Measurements from ENCODE around the gene SHANK3. TPM values are rescaled to one million over a fixed set of nuclear protein-coding genes. Genes with fewer than 3 reads are reported as not detected.

Gene SHANK3
- total and polyA plus RNA-seq, 2 experiments from 2014 or later: 0.52 to 4.9 TPM

- Histone ChIP-seq H3K4me1 (ENCODE audit: insufficient read depth) (no peaks in the 10 kb centered on the region), H3K79me2 (replicated peaks; ENCODE audit: insufficient read depth) (no peaks in the 10 kb centered on the region), H3K36me3 (ENCODE audit: insufficient read depth) (no peaks in the 10 kb centered on the region), H3K27me3 (ENCODE audit: insufficient read depth) (no peaks in the 10 kb centered on the region), H3F3A (replicated peaks; ENCODE audit: low read depth) (no peaks in the 10 kb centered on the region), H3K4me3 (no peak overlapping the region), H3K9me2 (ENCODE audit: insufficient read depth) (no peaks in the 10 kb centered on the region), H4K20me1 (replicated peaks; ENCODE audit: insufficient read depth) (no peaks in the 10 kb centered on the region), H2AFZ (no peak overlapping the region), H3K27ac (ENCODE audit: low read depth) (no peak overlapping the region), H3K4me2 (no peak overlapping the region)
- H3K27me3 Mint-ChIP-seq (ENCODE audit: insufficient read depth, low read depth, poor library complexity): peaks cover 24% of the 10 kb centered on the region
- H3K4me3 Mint-ChIP-seq: no peak overlapping the region
- H3K27ac Mint-ChIP-seq: no peak overlapping the region
- H3K9me3 Mint-ChIP-seq: peaks cover 26% of the 10 kb centered on the region
- TF ChIP-seq NANOG (IDR thresholded peaks at IDR 0.05; ENCODE audit: borderline replicate concordance) (no peak), POLR2AphosphoS5 (IDR thresholded peaks at IDR 0.05; ENCODE audit: low read depth) (no peak), ZNF331 (CRISPR knock-in tag; IDR thresholded peaks at IDR 0.05; ENCODE audit: low read depth) (no peak), ZNF114 (CRISPR knock-in tag; IDR thresholded peaks at IDR 0.05) (no peak), EZH2 (IDR thresholded peaks at IDR 0.05; ENCODE audit: low read depth, unreplicated experiment) (no peak), ETS1 (IDR thresholded peaks at IDR 0.05) (no peak), CREB1 (CRISPR knock-in tag; IDR thresholded peaks at IDR 0.05; ENCODE audit: low read depth) (no peak), ZNF462 (CRISPR knock-in tag; IDR thresholded peaks at IDR 0.05) (no peak), REST (IDR thresholded peaks at IDR 0.05; ENCODE audit: unreplicated experiment) (no peak), JUNB (IDR thresholded peaks at IDR 0.05; ENCODE audit: unreplicated experiment) (no peak), CTCF (conservative IDR thresholded peaks at IDR 0.05; ENCODE audit: low read depth in 2 of 2) (no peak), EZH2phosphoT487 (IDR thresholded peaks at IDR 0.05; ENCODE audit: unreplicated experiment) (no peak), STAT1 (IDR thresholded peaks at IDR 0.05; ENCODE audit: unreplicated experiment) (no peak)
- no peak for DNase-seq (ENCODE audit: low spot score)
- H3K36me3 Mint-ChIP-seq (ENCODE audit: low read depth): peaks cover 24% of the 10 kb centered on the region
- H3K4me1 Mint-ChIP-seq: no peaks in the 10 kb centered on the region; the same call in 2 of the 3 replicates
- ATAC-seq: no peak
Measured at GRCh38 chr22:50683086-50683993, 10.7 kb downstream of the SHANK3 start.
